NB4 (cell line): ENCODE results near the gene USP3.

ENCODE experiments used
- CTCF ChIP-seq: IDR thresholded peaks from one replicate; pipeline ENCODE4 v1.5.1; 2012; ENCODE audit warnings: low read depth, low read length
- POLR2A ChIP-seq: IDR thresholded peaks from 2 replicates; pipeline ENCODE4 v1.6.1; 2011; ENCODE audit warnings: mild to moderate bottlenecking; ENCODE audit not compliant: insufficient read length; ENCODE audit errors: extremely low read depth

- no peak for TF ChIP-seq CTCF
- no peak for TF ChIP-seq POLR2A
Measured at GRCh38 chr15:63509955-63510940, 5.9 kb downstream of the USP3 start.
